Ovary (tissue), 9 donors: Measurements from ENCODE around the gene NOXA1. TPM values are rescaled to one million over a fixed set of nuclear protein-coding genes. Genes with fewer than 3 reads are reported as not detected.

Experiments
- DNase-seq, 5 donors: peaks; one replicate each; pipeline ENCODE4 v3.0.0-alpha.2; 2019 to 2020
- H3K27ac ChIP-seq, 2 donors: fragments of 200-600 bp; one replicate each; pipeline versions ENCODE4 v1.5.1 to v1.8.0; 2019 to 2022
- H3K27me3 ChIP-seq: fragments of 200-600 bp; one replicate; pipeline ENCODE4 v1.8.0; 2022
- H3K36me3 ChIP-seq: fragments of 200-600 bp; sonication (generic); one replicate; pipeline ENCODE4 v1.5.1; 2019
- H3K4me1 ChIP-seq: one replicate; pipeline ENCODE4 v1.8.1; 2013; ENCODE audit warnings: mild to moderate bottlenecking, moderate library complexity; ENCODE audit not compliant: insufficient read depth
- H3K4me3 ChIP-seq: fragments of 200-600 bp; sonication (generic); one replicate; pipeline ENCODE4 v1.5.1; 2017
- H3K9me3 ChIP-seq, 2 donors: fragments of 200-600 bp in 1 of 2; sonication (generic) in 1 of 2; one replicate each; pipeline versions ENCODE4 v1.5.1 to v1.8.1; 2013 to 2019; ENCODE audit warnings: mild to moderate bottlenecking in 1 of 2, moderate library complexity in 1 of 2
- EP300 ChIP-seq: sonication (generic); formaldehyde crosslinking; IDR thresholded peaks from one replicate; pipeline ENCODE4 v1.6.1; 2017; ENCODE audit warnings: antibody characterized with exemption
- POLR2A ChIP-seq: fragments of 450-650 bp; IDR thresholded peaks from one replicate; pipeline ENCODE4 v1.6.1; 2017; ENCODE audit warnings: antibody characterized with exemption, mild to moderate bottlenecking, moderate library complexity
- whole genome bisulfite sequencing, 3 donors: extraction: QIAGEN DNeasy Blood & Tissue Kit in 1 of 3; methylation state at CpG; one replicate each; pipeline versions ENCODE4 v1.1.5 to v1.1.7; 2013 to 2017; 5-methylcytosine and 5-hydroxymethylcytosine counted together
- intact Hi-C, 4 donors: fragments of 100-400 bp; cut with DNase I; formaldehyde crosslinking; loops; one replicate each; pipeline versions ENCODE4 v1.11.0 to v1.15.1; 2022 to 2023
- polyA plus RNA-seq, 2 donors: library from polyadenylated mRNA; stranded (reverse); fragments of 200-250 nt in 1 of 2; fragments of 350-450 nt in 1 of 2; fragmentation: Illumina TruSeq in 1 of 2; extraction: RNeasy Lipid Tissue Mini Kit (QIAGEN cat#74804) in 1 of 2; gene quantifications; one replicate each; pipeline ENCODE4 v1.2.3, GENCODE V29; 2013 to 2014
- total RNA-seq, 7 donors: library from RNA; depleted of rRNA in 2 of 7; stranded (reverse); fragments of >200 nt in 2 of 7; fragmentation: NEBNext Ultra II Directional in 3 of 7; extraction: Animal tissue kit (Norgen Biotek cat#: 25700) in 3 of 7; gene quantifications; one replicate each; pipeline versions ENCODE4 v1.1.0 to v1.2.4, GENCODE V29; 2016 to 2023
- TF ChIP-seq, protein P1 (sequence below), 3 donors: fragments of 450-650 bp in 2 of 3; fragments of 200-600 bp in 1 of 3; IDR thresholded peaks; one replicate each; pipeline versions ENCODE4 v1.5.1 to v1.8.0; 2016 to 2022; ENCODE audit warnings: antibody characterized with exemption in 3 of 3, mild to moderate bottlenecking in 1 of 3
- donor health status: DM: no; HTN: no; CAD: no; lungs with moderate emphysema.
- donor health status: DM: no; HTN: no; CAD: no.
- donor health status: Bipolar disorder and iron deficiency.
- donor health status: DM: yes; HTN: yes; CAD: no.
- donor health status: DM: no; HTN: no; CAD: no.
- donor health status: DM: yes; HTN: yes; CAD: no.

The NOXA1 gene
- total and polyA plus RNA-seq, 9 donors = 7.1 to 18.5 (median 12.1) TPM; not detected in 1

DNA sequence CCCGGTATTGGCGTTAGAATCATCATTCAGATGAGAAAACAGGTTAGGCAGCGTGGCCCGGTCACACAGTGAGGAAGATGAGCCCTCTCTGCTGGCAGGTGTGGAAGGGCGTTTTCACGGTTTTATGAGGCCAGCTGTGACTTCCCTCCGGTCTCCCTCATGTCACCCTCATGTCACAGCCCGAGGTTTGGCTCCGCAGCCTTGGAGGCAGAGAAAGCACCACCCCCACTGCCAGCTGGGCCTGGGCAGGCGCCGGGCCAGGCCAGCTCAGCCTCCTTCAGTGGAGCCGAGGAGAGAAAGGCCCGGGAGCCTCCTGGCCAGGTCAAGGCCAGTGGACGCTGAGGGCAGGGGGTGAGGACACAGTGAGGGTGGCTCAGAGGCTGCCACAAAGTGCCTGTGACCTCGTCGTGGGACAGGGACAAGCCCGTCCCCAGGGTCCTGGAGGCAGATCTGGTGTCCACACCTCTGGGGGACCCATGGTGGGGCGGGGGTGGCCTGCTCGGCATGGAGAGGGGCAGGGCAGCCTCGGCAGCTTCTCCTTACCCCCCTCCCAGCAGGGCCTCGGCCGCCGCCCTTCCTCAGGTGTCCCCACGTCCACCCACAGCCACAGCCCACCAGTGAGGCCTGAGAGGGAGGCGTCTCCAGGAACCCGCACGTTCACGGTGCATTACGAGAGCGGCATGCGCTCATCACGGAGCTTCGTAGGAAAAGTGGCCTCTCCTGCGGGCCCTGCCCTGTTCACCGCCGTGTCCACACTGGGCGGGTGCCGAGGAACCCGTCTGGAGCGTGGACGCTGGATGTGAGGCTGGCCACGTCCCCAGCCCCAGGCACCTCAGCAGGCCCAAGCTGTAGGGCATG, 32.4 kb upstream of the NOXA1 start:
- 72 to 79% (median 79%) methylated on average over 33 to 42 of the region's 42 CpGs for WGBS, 3 donors
- Histone ChIP-seq H3K4me3 (no peak overlapping the region), H3K4me1 (no peaks in the 10 kb centered on the region), H3K9me3 (no peaks in the 10 kb centered on the region), H3K27ac (no peak overlapping the region), H3K36me3 (no peaks in the 10 kb centered on the region), H3K27me3 (no peaks in the 10 kb centered on the region)
- no peak for TF ChIP-seq EP300
- TF ChIP-seq, protein P1, sequence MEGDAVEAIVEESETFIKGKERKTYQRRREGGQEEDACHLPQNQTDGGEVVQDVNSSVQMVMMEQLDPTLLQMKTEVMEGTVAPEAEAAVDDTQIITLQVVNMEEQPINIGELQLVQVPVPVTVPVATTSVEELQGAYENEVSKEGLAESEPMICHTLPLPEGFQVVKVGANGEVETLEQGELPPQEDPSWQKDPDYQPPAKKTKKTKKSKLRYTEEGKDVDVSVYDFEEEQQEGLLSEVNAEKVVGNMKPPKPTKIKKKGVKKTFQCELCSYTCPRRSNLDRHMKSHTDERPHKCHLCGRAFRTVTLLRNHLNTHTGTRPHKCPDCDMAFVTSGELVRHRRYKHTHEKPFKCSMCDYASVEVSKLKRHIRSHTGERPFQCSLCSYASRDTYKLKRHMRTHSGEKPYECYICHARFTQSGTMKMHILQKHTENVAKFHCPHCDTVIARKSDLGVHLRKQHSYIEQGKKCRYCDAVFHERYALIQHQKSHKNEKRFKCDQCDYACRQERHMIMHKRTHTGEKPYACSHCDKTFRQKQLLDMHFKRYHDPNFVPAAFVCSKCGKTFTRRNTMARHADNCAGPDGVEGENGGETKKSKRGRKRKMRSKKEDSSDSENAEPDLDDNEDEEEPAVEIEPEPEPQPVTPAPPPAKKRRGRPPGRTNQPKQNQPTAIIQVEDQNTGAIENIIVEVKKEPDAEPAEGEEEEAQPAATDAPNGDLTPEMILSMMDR (IDR thresholded peaks at IDR 0.05) = no peak
- no peak for TF ChIP-seq POLR2A
- DNase-seq = no peak
- intact Hi-C loops = no loop called here

DNA sequence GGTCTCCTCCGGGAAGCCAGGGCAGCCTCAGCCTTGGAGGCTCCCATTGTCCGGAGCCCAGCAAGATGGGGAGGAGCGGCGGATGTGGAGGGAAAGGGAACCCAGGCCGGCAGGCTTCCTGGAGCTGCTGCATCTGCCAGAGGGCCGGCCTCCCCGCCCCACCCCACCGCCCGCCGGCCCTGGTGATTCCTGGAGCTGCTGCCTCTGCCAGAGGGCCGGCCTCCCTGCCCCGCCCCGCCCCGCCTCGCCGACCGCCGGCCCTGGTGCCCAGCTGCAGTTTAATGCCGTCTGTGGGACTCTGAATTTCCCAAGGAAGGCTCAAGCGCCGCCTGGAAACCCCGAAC, 31.8 kb upstream of the NOXA1 start:
- Histone ChIP-seq H3K36me3 (no peaks in the 10 kb centered on the region), H3K27me3 (no peaks in the 10 kb centered on the region), H3K4me3 (no peak overlapping the region), H3K4me1 (no peaks in the 10 kb centered on the region), H3K27ac (no peak overlapping the region), H3K9me3 (no peaks in the 10 kb centered on the region)
- TF ChIP-seq EP300 (no peak), POLR2A (no peak)
- TF ChIP-seq, protein P1 (IDR thresholded peaks at IDR 0.05) = no peak
- intact Hi-C loops = no loop called here
- 85 to 96% (median 88%) methylated on average over 9 to 22 of the region's 22 CpGs for WGBS, 3 donors
- peak in 1 of 5 donors; percentile 28 for DNase-seq

DNA sequence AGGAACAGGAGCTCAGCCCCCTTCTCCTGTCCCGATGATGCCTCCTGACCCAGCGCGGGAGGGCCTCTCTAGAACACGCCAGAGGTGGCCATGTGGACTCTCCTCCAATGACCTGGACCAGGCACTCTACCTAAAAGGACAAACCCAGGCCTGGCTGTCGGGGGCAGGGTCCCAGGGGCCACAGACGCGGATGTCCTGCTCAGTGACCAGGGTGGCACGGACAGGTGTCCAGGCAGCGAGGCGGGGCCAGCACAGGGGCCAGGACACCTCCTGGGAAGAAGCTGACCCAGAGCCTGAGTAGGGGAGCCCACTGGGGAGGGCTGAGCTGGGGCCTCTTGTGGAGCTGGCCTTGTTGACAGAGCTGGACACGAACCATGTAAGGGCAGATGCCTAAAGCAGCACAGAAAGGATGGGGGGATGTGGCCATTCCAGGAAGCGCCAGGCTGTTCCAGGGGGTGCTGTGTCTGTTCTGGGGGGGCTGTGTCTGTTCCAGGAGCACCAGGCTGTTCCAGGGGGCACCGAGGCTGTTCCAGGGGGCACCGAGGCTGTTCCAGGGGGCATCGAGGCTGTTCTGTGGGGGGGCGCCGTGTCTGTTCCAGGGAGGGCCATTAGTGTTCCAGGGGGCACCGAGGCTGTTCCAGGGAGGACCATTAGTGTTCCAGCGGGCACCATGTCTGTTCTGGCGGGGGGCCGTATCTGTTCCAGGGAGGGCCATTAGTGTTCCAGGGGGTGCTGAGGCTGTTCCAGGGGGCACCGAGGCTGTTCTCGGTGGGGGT, 30.8 kb upstream of the NOXA1 start:
- Histone ChIP-seq H3K4me3 (no peak overlapping the region), H3K27me3 (no peaks in the 10 kb centered on the region), H3K27ac (no peak overlapping the region), H3K4me1 (no peaks in the 10 kb centered on the region), H3K36me3 (no peaks in the 10 kb centered on the region), H3K9me3 (no peaks in the 10 kb centered on the region)
- TF ChIP-seq, protein P1 (IDR thresholded peaks at IDR 0.05) = no peak
- no peak for TF ChIP-seq EP300
- no peak for TF ChIP-seq POLR2A
- intact Hi-C loops = no loop called here
- DNase-seq = peak in 1 of 5 donors; percentile 16
- 94 to 95% (median 95%) methylated on average over 21 to 23 of the region's 23 CpGs for WGBS, 3 donors

DNA sequence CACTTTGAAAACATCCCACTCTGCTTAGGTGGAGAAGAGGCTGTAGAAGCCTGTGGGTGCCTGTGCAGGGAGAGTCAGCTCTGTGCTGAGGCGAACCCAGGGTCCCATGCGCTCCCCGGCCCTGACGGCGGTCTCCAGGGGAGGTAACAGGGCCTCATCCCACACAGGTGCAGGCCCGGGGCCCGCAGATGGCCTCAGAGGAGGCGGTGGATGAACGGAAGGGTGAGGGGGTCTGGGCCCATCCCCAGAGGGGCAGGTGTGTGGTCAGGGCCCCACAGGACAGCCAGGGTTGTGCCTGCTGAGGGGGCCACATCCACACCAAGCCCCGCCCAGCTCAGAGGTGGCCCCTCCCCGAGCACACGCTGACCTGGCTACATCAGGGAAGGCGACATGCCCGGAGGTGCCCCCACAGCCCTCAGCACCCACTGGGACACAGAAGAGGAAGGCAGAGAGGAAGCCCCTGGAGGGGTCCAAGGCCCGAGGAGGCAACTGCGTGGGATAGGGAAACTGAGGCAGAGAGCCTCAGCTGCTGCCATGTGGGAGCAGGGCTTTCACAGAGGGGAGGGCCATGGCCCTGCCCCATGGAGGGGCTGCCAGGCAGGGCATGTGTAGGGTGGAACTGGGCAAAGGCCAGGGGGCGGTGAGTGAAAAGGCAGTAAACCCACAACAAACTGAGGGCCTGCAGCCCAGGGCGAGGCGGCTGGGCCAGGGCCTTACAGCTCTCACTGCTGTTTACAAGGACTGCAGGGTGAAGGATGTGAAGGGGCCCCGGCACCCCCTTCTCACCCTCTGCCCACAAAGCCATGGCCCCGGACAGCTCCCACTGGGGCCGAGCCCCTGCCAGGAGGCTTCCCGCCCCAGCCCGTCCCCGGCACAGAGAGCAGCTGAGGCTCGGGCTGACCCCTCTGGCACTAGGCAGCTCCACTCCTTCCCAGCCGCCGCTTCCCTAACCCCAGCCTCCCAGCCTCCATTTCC, 29.7 kb upstream of the NOXA1 start:
- intact Hi-C loops = no loop called here
- Histone ChIP-seq H3K4me1 (no peaks in the 10 kb centered on the region), H3K4me3 (no peak overlapping the region), H3K27me3 (no peaks in the 10 kb centered on the region), H3K27ac (no peak overlapping the region), H3K36me3 (no peaks in the 10 kb centered on the region), H3K9me3 (no peaks in the 10 kb centered on the region)
- 88 to 94% (median 91%) methylated on average over 24 to 28 of the region's 28 CpGs for WGBS, 3 donors
- DNase-seq = peak in 1 of 5 donors; percentile 17
- TF ChIP-seq, protein P1 (IDR thresholded peaks at IDR 0.05) = no peak
- no peak for TF ChIP-seq EP300
- no peak for TF ChIP-seq POLR2A
